SK-N-SH (cell line): Measurements from ENCODE around the gene NAPEPLD. TPM values are rescaled to one million over a fixed set of nuclear protein-coding genes. Genes with fewer than 3 reads are reported as not detected.

Source experiments
- CTCF ChIA-PET: fragments of 300-600, 350-600 bp; formaldehyde crosslinking; extraction: SDS; loops from one replicate; lab custom pipeline; 2021; lab: Yijun Ruan, JAX
- POLR2A ChIA-PET: fragments of 350-600 bp; sonication (Branson Sonifier 250); formaldehyde crosslinking; extraction: SDS; loops from one replicate; lab custom pipeline; 2020; ENCODE audit warnings: antibody characterized with exemption, inconsistent platforms; lab: Yijun Ruan, JAX
- DNase-seq: peaks from one replicate; pipeline ENCODE4 v3.0.0; 2012
- H2AFZ ChIP-seq: fragments of 200-600 bp; sonication (generic); 2 replicates; pipeline ENCODE4 v1.8.1; 2016; ENCODE audit warnings: antibody characterized with exemption, mild to moderate bottlenecking, low read depth
- H3F3A ChIP-seq: fragments of 200-600 bp; sonication (generic); replicated peaks from 2 replicates; pipeline ENCODE3; 2016; ENCODE audit warnings: antibody characterized with exemption, mild to moderate bottlenecking; ENCODE audit not compliant: insufficient read depth
- H3K27ac ChIP-seq, 2 experiments: fragments of 200-500 bp in 1 of 2; fragments of 200-600 bp in 1 of 2; sonication (Bioruptor generic) in 1 of 2; sonication (generic), shearing (Covaris generic) in 1 of 2; 2 replicates each; pipeline versions ENCODE4 v1.5.1 to v1.6.1; 2014 to 2016; ENCODE audit warnings: low read depth in 2 of 2, inconsistent platforms in 1 of 2, low read length in 1 of 2, mild to moderate bottlenecking in 1 of 2, mixed read lengths in 1 of 2
- H3K27me3 ChIP-seq: fragments of 200-600 bp; sonication (generic), shearing (Covaris generic); 2 replicates; pipeline ENCODE4 v1.6.1; 2016; ENCODE audit warnings: mixed run types; ENCODE audit not compliant: insufficient read depth
- H3K36me3 ChIP-seq, 2 experiments: fragments of 200-500 bp in 1 of 2; fragments of 200-600 bp in 1 of 2; sonication (Bioruptor generic) in 1 of 2; sonication (generic) in 1 of 2; replicated peaks in 1 of 2; 2 replicates each; pipeline versions ENCODE3 to v1.5.1; 2014 to 2016; ENCODE audit warnings: low read length in 1 of 2, mild to moderate bottlenecking in 1 of 2; ENCODE audit not compliant: insufficient read depth in 2 of 2, control insufficient read depth in 1 of 2
- H3K4me1 ChIP-seq, 2 experiments: fragments of 200-500 bp in 1 of 2; fragments of 200-600 bp in 1 of 2; sonication (Bioruptor generic) in 1 of 2; sonication (generic), shearing (Covaris generic) in 1 of 2; 2 replicates each; pipeline versions ENCODE4 v1.5.1 to v1.6.1; 2014 to 2016; ENCODE audit warnings: low read depth in 1 of 2, low read length in 1 of 2, mixed run types in 1 of 2; ENCODE audit not compliant: insufficient read depth in 2 of 2, control insufficient read depth in 1 of 2
- H3K4me2 ChIP-seq: fragments of 200-600 bp; sonication (generic), shearing (Covaris generic); 2 replicates; pipeline ENCODE4 v1.6.1; 2017; ENCODE audit warnings: mixed run types
- H3K4me3 ChIP-seq, 2 experiments: fragments of 200-500 bp in 1 of 2; fragments of 200-600 bp in 1 of 2; sonication (Bioruptor generic) in 1 of 2; sonication (generic), shearing (Covaris generic) in 1 of 2; 2 replicates each; pipeline versions ENCODE4 v1.5.1 to v1.8.1; 2014 to 2016; ENCODE audit warnings: low read depth in 2 of 2, inconsistent platforms in 1 of 2, low read length in 1 of 2, mild to moderate bottlenecking in 1 of 2, mixed read lengths in 1 of 2, moderate library complexity in 1 of 2
- H3K79me2 ChIP-seq: fragments of 200-600 bp; sonication (generic); 2 replicates; pipeline ENCODE4 v1.8.1; 2017; ENCODE audit warnings: mild to moderate bottlenecking; ENCODE audit not compliant: insufficient read depth
- H3K9ac ChIP-seq: fragments of 200-600 bp; sonication (generic); 2 replicates; pipeline ENCODE4 v1.6.1; 2017; ENCODE audit warnings: mixed run types
- H3K9me2 ChIP-seq: fragments of 200-600 bp; sonication (generic); 2 replicates; pipeline ENCODE4 v1.6.1; 2017; ENCODE audit warnings: mixed run types
- H3K9me3 ChIP-seq: fragments of 200-600 bp; sonication (generic); 2 replicates; pipeline ENCODE4 v1.6.1; 2017; ENCODE audit warnings: mixed run types, mild to moderate bottlenecking, moderate library complexity
- H4K20me1 ChIP-seq: fragments of 200-600 bp; sonication (generic); 2 replicates; pipeline ENCODE4 v1.6.1; 2017; ENCODE audit warnings: mild to moderate bottlenecking, mixed run types; ENCODE audit not compliant: insufficient read depth
- GABPA ChIP-seq: IDR thresholded peaks from 2 replicates; pipeline ENCODE4 v1.4.0; 2012; ENCODE audit warnings: low read depth, mild to moderate bottlenecking
- GATA2 ChIP-seq: sonication (generic); formaldehyde crosslinking; IDR thresholded peaks from 2 replicates; pipeline ENCODE4 v1.5.0; 2020; ENCODE audit warnings: mild to moderate bottlenecking, missing genetic modification reagents
- JUND ChIP-seq: IDR thresholded peaks from 2 replicates; pipeline ENCODE4 v1.4.0; 2012
- NRF1 ChIP-seq: IDR thresholded peaks from 2 replicates; pipeline ENCODE4 v1.6.1; 2012; ENCODE audit warnings: low read depth, mild to moderate bottlenecking, low read length
- RAD21 ChIP-seq: IDR thresholded peaks from 2 replicates; pipeline ENCODE4 v1.6.1; 2012; ENCODE audit warnings: mild to moderate bottlenecking, low read length
- SMC3 ChIP-seq: IDR thresholded peaks from 2 replicates; pipeline ENCODE4 v1.6.1; 2012; ENCODE audit warnings: low read depth, low read length, improper control_type of control experiment
- WGBS: methylation state at CpG from one replicate; pipeline ENCODE4 v1.1.6; 2017; ENCODE audit warnings: low lambda C conversion rate; 5-methylcytosine and 5-hydroxymethylcytosine counted together
- polyA plus RNA-seq, 3 experiments: library from polyadenylated mRNA; depleted of rRNA; stranded (reverse); fragments of >200 nt; gene quantifications; 2 replicates each; pipeline ENCODE4 v1.2.3, GENCODE V29; 2012
- TF ChIP-seq, protein P1 (sequence below): IDR thresholded peaks from 2 replicates; pipeline ENCODE4; 2012
- TF ChIP-seq, protein P2 (sequence below): IDR thresholded peaks from 2 replicates; pipeline ENCODE4 v1.4.0; 2012; ENCODE audit warnings: low read depth, borderline replicate concordance
- TF ChIP-seq, protein P3 (sequence below): fragments of 150-350 bp; IDR thresholded peaks from 2 replicates; pipeline ENCODE4 v1.6.1; 2016; ENCODE audit warnings: mild to moderate bottlenecking, low read depth, low read length
- TF ChIP-seq, protein P4 (sequence below): fragments of 200-600 bp; sonication (generic); IDR thresholded peaks from 2 replicates; pipeline ENCODE4 v1.6.1; 2017; ENCODE audit warnings: antibody characterized with exemption, mild to moderate bottlenecking, moderate library complexity
- TF ChIP-seq, protein P5 (sequence below): IDR thresholded peaks from 2 replicates; pipeline ENCODE4 v1.4.0; 2012; ENCODE audit warnings: low read depth, borderline replicate concordance

NAPEPLD gene
- polyA plus RNA-seq, 1 of the 3 experiments (the other 2 are of a cell fraction): 4.6 TPM

DNA sequence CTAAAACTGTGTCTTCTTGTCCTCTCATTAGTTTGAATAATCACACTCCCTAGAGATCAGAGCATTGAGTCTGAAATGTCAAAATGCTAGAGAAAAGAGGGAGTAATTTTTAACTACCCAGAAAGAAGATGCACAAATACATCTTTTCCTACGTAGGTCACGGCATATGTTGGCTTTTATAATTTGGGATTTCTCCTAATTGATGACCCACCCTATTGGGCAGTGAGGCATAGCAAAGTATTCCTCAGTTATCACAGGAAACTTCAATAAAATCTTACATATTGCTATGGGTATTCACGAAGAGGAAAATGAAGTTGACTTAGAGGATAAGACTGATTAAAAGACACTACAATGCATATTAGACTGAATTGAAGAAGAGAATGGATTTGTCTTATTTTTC lies 48.6 kb downstream of the NAPEPLD start:
- Histone ChIP-seq H3K79me2 (no peaks in the 10 kb centered on the region), H3K27ac (no peak overlapping the region)
- TF ChIP-seq GATA2 (CRISPR knock-in tag) (no peak), SMC3 (no peak), NRF1 (no peak), RAD21 (no peak), JUND (no peak), GABPA (no peak)
- TF ChIP-seq, protein P1, sequence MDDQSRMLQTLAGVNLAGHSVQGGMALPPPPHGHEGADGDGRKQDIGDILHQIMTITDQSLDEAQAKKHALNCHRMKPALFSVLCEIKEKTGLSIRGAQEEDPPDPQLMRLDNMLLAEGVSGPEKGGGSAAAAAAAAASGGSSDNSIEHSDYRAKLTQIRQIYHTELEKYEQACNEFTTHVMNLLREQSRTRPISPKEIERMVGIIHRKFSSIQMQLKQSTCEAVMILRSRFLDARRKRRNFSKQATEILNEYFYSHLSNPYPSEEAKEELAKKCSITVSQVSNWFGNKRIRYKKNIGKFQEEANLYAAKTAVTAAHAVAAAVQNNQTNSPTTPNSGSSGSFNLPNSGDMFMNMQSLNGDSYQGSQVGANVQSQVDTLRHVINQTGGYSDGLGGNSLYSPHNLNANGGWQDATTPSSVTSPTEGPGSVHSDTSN: no peak
- TF ChIP-seq, protein P2, sequence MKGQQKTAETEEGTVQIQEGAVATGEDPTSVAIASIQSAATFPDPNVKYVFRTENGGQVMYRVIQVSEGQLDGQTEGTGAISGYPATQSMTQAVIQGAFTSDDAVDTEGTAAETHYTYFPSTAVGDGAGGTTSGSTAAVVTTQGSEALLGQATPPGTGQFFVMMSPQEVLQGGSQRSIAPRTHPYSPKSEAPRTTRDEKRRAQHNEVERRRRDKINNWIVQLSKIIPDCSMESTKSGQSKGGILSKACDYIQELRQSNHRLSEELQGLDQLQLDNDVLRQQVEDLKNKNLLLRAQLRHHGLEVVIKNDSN: no peak
- TF ChIP-seq, protein P3, sequence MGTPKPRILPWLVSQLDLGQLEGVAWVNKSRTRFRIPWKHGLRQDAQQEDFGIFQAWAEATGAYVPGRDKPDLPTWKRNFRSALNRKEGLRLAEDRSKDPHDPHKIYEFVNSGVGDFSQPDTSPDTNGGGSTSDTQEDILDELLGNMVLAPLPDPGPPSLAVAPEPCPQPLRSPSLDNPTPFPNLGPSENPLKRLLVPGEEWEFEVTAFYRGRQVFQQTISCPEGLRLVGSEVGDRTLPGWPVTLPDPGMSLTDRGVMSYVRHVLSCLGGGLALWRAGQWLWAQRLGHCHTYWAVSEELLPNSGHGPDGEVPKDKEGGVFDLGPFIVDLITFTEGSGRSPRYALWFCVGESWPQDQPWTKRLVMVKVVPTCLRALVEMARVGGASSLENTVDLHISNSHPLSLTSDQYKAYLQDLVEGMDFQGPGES: no peak
- TF ChIP-seq, protein P4, sequence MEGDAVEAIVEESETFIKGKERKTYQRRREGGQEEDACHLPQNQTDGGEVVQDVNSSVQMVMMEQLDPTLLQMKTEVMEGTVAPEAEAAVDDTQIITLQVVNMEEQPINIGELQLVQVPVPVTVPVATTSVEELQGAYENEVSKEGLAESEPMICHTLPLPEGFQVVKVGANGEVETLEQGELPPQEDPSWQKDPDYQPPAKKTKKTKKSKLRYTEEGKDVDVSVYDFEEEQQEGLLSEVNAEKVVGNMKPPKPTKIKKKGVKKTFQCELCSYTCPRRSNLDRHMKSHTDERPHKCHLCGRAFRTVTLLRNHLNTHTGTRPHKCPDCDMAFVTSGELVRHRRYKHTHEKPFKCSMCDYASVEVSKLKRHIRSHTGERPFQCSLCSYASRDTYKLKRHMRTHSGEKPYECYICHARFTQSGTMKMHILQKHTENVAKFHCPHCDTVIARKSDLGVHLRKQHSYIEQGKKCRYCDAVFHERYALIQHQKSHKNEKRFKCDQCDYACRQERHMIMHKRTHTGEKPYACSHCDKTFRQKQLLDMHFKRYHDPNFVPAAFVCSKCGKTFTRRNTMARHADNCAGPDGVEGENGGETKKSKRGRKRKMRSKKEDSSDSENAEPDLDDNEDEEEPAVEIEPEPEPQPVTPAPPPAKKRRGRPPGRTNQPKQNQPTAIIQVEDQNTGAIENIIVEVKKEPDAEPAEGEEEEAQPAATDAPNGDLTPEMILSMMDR: no peak
- TF ChIP-seq, protein P5, sequence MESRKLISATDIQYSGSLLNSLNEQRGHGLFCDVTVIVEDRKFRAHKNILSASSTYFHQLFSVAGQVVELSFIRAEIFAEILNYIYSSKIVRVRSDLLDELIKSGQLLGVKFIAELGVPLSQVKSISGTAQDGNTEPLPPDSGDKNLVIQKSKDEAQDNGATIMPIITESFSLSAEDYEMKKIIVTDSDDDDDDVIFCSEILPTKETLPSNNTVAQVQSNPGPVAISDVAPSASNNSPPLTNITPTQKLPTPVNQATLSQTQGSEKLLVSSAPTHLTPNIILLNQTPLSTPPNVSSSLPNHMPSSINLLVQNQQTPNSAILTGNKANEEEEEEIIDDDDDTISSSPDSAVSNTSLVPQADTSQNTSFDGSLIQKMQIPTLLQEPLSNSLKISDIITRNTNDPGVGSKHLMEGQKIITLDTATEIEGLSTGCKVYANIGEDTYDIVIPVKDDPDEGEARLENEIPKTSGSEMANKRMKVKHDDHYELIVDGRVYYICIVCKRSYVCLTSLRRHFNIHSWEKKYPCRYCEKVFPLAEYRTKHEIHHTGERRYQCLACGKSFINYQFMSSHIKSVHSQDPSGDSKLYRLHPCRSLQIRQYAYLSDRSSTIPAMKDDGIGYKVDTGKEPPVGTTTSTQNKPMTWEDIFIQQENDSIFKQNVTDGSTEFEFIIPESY: no peak
- TF ChIP-seq, all 33 proteins: peak for 0
- Histone ChIP-seq H3K4me3 (no peak overlapping the region), H3K9ac (no peak overlapping the region), H2AFZ (no peak overlapping the region), H3K4me2 (no peak overlapping the region), H4K20me1 (no peaks in the 10 kb centered on the region), H3K9me3 (no peaks in the 10 kb centered on the region), H3K9me2 (no peaks in the 10 kb centered on the region), H3K36me3 (peaks cover 68 to 72% of the 10 kb centered on the region in 2 experiments), H3K27me3 (no peaks in the 10 kb centered on the region), H3K4me1 (no peaks in the 10 kb centered on the region), H3F3A (peaks cover 28% of the 10 kb centered on the region)
- WGBS: 64% methylated on average over 3 of the region's 3 CpGs
- no peak for DNase-seq
- ChIA-PET POLR2A (no interaction called here), CTCF (interaction anchor here (0.6 to 1.0 kb wide), 2 partner anchors 11 to 30 kb away, joined by 3 read pairs; no protein-coding TSS in a partner anchor)
